GM13976 (cell line): ENCODE results near the gene NAT16.
A peak's percentile ranks its signal among the peaks of the same experiment; 100 is the strongest.

Experiments
- DNase-seq: peaks from one replicate; pipeline ENCODE4 v3.0.0; 2012; ENCODE audit warnings: low spot score
- CTCF ChIP-seq: IDR thresholded peaks from 2 replicates; pipeline ENCODE4 v1.5.1; 2012; ENCODE audit warnings: borderline replicate concordance, mild to moderate bottlenecking; ENCODE audit not compliant: insufficient read depth; ENCODE audit errors: extremely low read depth, missing control alignments, control extremely low read depth
- in situ Hi-C: fragments of 300-500 bp; cut with MboI; formaldehyde crosslinking; loops from one replicate; pipeline ENCODE4 v1.12.0; 2022; ENCODE audit warnings: low sequenced_read_pairs, mixed read lengths, inconsistent platforms; ENCODE audit not compliant: unreplicated experiment

NAT16 gene

GRCh38 chr7:101126651-101127459 is 53.2 kb downstream of the NAT16 start, which contains the start of gene SERPINE1:
Gene SERPINE1, plus strand, starts transcription at chr7:101127104. Its CDS starts 1,290 bp downstream, at chr7:101128394.
- in situ Hi-C loops = no loop called here
- DNase-seq = peak; percentile 85
- peak; percentile 7 for TF ChIP-seq CTCF

- in situ Hi-C loops = no loop called here
- no peak for DNase-seq
- TF ChIP-seq CTCF = no peak
These were observed 54.0 kb downstream of the NAT16 start for GRCh38 chr7:101125989-101126650.

GRCh38 chr7:101124376-101125056 is 55.6 kb downstream of the NAT16 start:
- in situ Hi-C loops = no loop called here
- TF ChIP-seq CTCF = no peak
- DNase-seq = no peak

- TF ChIP-seq CTCF = no peak
- in situ Hi-C loops = no loop called here
- no peak for DNase-seq
These were observed 56.4 kb downstream of the NAT16 start for GRCh38 chr7:101123703-101124068.

GRCh38 chr7:101122933-101123702 is 57.0 kb downstream of the NAT16 start:
- in situ Hi-C loops = no loop called here
- DNase-seq = no peak

More at GRCh38 chr7:101122933-101123702, 57.0 kb downstream of the NAT16 start:
- no peak for TF ChIP-seq CTCF
